ENCODE data around the gene S100A6. TPM values are rescaled to one million over a fixed set of nuclear protein-coding genes. Genes with fewer than 3 reads are reported as not detected.

Gene S100A6
- total RNA-seq, 1 experiment from 2014 or later: 1,633 TPM

- peak overlapping the region; percentile 57 for H3K27ac ChIP-seq (ENCODE audit: low read depth, low read length)
- DNase-seq (ENCODE audit: low read depth, low spot score): no peak
- intact Hi-C loops (cut with micrococcal nuclease): loop anchor here (1.0 to 2.0 kb wide), 5 partner anchors 45 to 415 kb away; partner anchors contain the start of genes RAB13, S100A13 and S100A14
- H3K4me3 ChIP-seq (replicated peaks in 1 of 2; ENCODE audit: low read depth in 1 of 2, low read length in 2 of 2): no peak overlapping the region
- no peaks in the 10 kb centered on the region for H4K20me1 ChIP-seq (ENCODE audit: insufficient read depth)
- H3K4me2 ChIP-seq (ENCODE audit: low read length): peak overlapping the region; percentile 62; the same call in 1 of the 2 replicates
- no peak overlapping the region for H3K9ac ChIP-seq (ENCODE audit: low read length)
- ChIA-PET RAD21 (ENCODE audit: low non-redundant PET in 1 of 2, low total read pairs in 2 of 2, uncharacterized antibody in 2 of 2, unreplicated experiment in 2 of 2) (interaction anchor here (0.7 to 1.9 kb wide), 9 partner anchors 37 to 63 kb away, joined by 3 to 8 read pairs (median 5); partner anchors contain the start of genes CHTOP (in 2 of the 2), S100A13 (in 2 of the 2), S100A14 (in 1 of the 2) and S100A16 (in 1 of the 2)), CTCF (interaction anchor here (0.7 to 3.6 kb wide), 25 partner anchors 8 to 334 kb away, joined by 3 to 33 read pairs (median 5); partner anchors contain the start of genes CHTOP, S100A1, S100A13 and S100A14), POLR2A (interaction anchor here (1.4 to 4.2 kb wide), 8 partner anchors 27 to 418 kb away, joined by 4 to 38 read pairs (median 10); partner anchors contain the start of genes CHTOP, ILF2, RPS27 and S100A13)
- H3K27me3 ChIP-seq (ENCODE audit: insufficient read depth, low read length): no peaks in the 10 kb centered on the region
- no TSS peak for BruUV-seq (replicated peaks)
- peaks cover 40 to 53% of the 10 kb centered on the region in 2 experiments for H3K4me1 ChIP-seq (ENCODE audit: control insufficient read depth in 1 of 2, insufficient read depth in 2 of 2, low read length in 2 of 2)
- no peaks in the 10 kb centered on the region for H3K36me3 ChIP-seq (ENCODE audit: control insufficient read depth in 1 of 2, insufficient read depth in 2 of 2, low read length in 2 of 2)
- ATAC-seq: no peak
- H3K9me2 ChIP-seq (ENCODE audit: insufficient read depth): no peaks in the 10 kb centered on the region
- no peak for TF ChIP-seq ZFX (IDR thresholded peaks at IDR 0.05)
- no peaks in the 10 kb centered on the region for H3K9me3 ChIP-seq (ENCODE audit: control insufficient read depth in 1 of 2, insufficient read depth in 1 of 2, low read depth in 1 of 2, low read length in 2 of 2)
- H2AFZ ChIP-seq (ENCODE audit: low read depth, low read length, poor library complexity, severe bottlenecking): no peak overlapping the region
- H3K79me2 ChIP-seq (ENCODE audit: insufficient read depth, low read length): no peaks in the 10 kb centered on the region
Measured at GRCh38 chr1:153571706-153572105, 35.9 kb upstream of the S100A6 start.

- RAD21 ChIA-PET (ENCODE audit: low non-redundant PET in 1 of 2, low total read pairs in 2 of 2, uncharacterized antibody in 2 of 2, unreplicated experiment in 2 of 2): interaction anchor here in 1 of 2 experiments (0.7 kb wide), 1 partner anchor 43 kb away, joined by 8 read pairs; no protein-coding TSS in a partner anchor
- POLR2A ChIA-PET: interaction anchor here (0.7 to 4.2 kb wide), 4 partner anchors 37 to 60 kb away, joined by 3 to 38 read pairs (median 4); partner anchors contain the start of genes S100A14 and S100A6
- Histone ChIP-seq H3K4me3 (replicated peaks in 1 of 2; ENCODE audit: low read depth in 1 of 2, low read length in 2 of 2) (no peak overlapping the region), H3K27me3 (ENCODE audit: insufficient read depth, low read length) (no peaks in the 10 kb centered on the region), H3K9ac (ENCODE audit: low read length) (no peak overlapping the region), H3K9me3 (ENCODE audit: control insufficient read depth in 1 of 2, insufficient read depth in 1 of 2, low read depth in 1 of 2, low read length in 2 of 2) (no peaks in the 10 kb centered on the region), H3K79me2 (ENCODE audit: insufficient read depth, low read length) (no peaks in the 10 kb centered on the region), H3K4me2 (ENCODE audit: low read length) (no peak overlapping the region), H3K9me2 (ENCODE audit: insufficient read depth) (no peaks in the 10 kb centered on the region), H3K36me3 (ENCODE audit: control insufficient read depth in 1 of 2, insufficient read depth in 2 of 2, low read length in 2 of 2) (no peaks in the 10 kb centered on the region), H3K4me1 (ENCODE audit: control insufficient read depth in 1 of 2, insufficient read depth in 2 of 2, low read length in 2 of 2) (peaks cover 46 to 62% of the 10 kb centered on the region in 2 experiments), H2AFZ (ENCODE audit: low read depth, low read length, poor library complexity, severe bottlenecking) (no peak overlapping the region), H4K20me1 (ENCODE audit: insufficient read depth) (no peaks in the 10 kb centered on the region), H3K27ac (ENCODE audit: low read depth, low read length) (no peak overlapping the region)
- intact Hi-C loops (cut with micrococcal nuclease): no loop called here
- CTCF ChIA-PET: interaction anchor here (0.7 to 3.7 kb wide), 8 partner anchors 33 to 333 kb away, joined by 3 to 35 read pairs (median 10); partner anchors contain the start of genes CHTOP, S100A1 and S100A13
- TF ChIP-seq POLR2A (IDR thresholded peaks at IDR 0.05; ENCODE audit: borderline replicate concordance, extremely low read depth, insufficient read depth, insufficient read length) (no peak), MAX (IDR thresholded peaks at IDR 0.05) (no peak), ATF3 (IDR thresholded peaks at IDR 0.05) (no peak), SIN3A (IDR thresholded peaks at IDR 0.05; ENCODE audit: low read depth) (no peak), EZH2phosphoT487 (IDR thresholded peaks at IDR 0.05; ENCODE audit: borderline replicate concordance) (no peak), CBX3 (IDR thresholded peaks at IDR 0.05; ENCODE audit: low read depth) (no peak), SRF (IDR thresholded peaks at IDR 0.05; ENCODE audit: low read depth) (no peak), EGR1 (IDR thresholded peaks at IDR 0.05; ENCODE audit: low read depth) (no peak)
- BruUV-seq (replicated peaks): no TSS peak
- DNase-seq (ENCODE audit: low read depth, low spot score): no peak
- ATAC-seq: no peak
Measured at GRCh38 chr1:153570874-153571273, 35.1 kb upstream of the S100A6 start.

All from HCT116 (cell line).